Measurements from ENCODE around the gene RYK. TPM values are rescaled to one million over a fixed set of nuclear protein-coding genes. Genes with fewer than 3 reads are reported as not detected.
"Not testable (repeated sequence)": the region's sequence is repeated elsewhere in the genome, so short reads cannot be mapped to it uniquely, and the experiment has no call there.

RYK gene
- total RNA-seq, 2 donors from 2014 or later = 42.9 to 44.9 TPM

DNA sequence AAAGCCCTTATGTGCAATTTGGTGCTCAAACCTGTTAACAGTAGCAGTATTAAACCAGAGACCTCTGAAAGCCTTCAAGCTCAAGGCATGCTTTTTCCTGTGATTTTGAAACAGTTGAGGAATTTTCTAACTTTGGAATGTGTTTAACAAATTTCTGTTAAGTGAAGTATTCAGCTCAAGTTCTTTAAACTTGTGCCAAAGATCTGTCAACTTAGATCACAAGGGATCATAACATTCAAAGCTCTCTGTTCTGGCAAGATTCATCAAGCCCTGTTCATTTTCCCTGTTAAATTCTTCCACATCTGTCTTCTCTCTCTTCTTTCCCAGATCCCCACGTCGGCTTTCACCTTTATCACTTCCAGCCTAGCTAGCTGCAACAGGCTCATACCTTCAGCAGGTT, 28.8 kb upstream of the RYK start:
- Mint-ChIP-seq H3K4me1 (no peaks in the 10 kb centered on the region), H3K27me3 (peaks cover 21% of the 10 kb centered on the region), H3K36me3 (ENCODE audit: low read depth) (peaks cover 2% of the 10 kb centered on the region), H3K4me3 (no peak overlapping the region), H3K27ac (no peak overlapping the region)
- H3K9me3 ChIP-seq (ENCODE audit: control insufficient read depth, low read length, poor library complexity, severe bottlenecking) = no peaks in the 10 kb centered on the region
- ATAC-seq (no peak), DNase-seq (no peak)

DNA sequence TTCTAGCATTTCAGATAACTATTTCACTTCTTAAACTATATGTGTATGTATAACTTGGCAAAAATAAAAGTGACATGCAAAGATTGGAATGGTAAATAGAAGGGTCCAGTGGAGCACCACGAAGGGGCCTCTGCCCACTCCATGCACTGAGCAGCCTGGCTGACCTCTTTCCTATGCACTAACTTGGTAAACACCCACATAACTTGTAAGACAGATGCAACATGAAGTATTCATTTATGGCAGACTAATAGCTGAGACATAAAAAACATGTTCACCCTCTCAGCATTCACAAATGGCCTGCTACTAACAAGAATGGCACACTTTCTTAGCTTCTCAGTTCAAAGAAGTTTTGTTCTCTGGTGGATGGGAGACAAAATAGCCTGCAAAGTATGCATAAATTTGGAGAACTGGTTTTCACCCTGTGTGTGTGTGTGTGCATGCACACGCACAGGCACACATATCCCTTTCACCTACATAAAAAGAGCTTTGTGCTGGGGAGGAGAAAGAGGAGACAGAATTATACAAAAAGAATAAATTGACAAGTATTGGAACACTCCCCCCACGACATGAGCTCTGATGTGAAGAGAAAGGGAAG, 26.5 kb upstream of the RYK start:
- no peak overlapping the region for H3K27ac Mint-ChIP-seq
- ATAC-seq (no peak), DNase-seq (no peak)
- H3K4me1 Mint-ChIP-seq = no peaks in the 10 kb centered on the region
- no peaks in the 10 kb centered on the region for H3K9me3 ChIP-seq (ENCODE audit: control insufficient read depth, low read length, poor library complexity, severe bottlenecking)
- no peak overlapping the region for H3K4me3 Mint-ChIP-seq
- H3K36me3 Mint-ChIP-seq (ENCODE audit: low read depth) = peaks cover 4% of the 10 kb centered on the region
- peaks cover 41% of the 10 kb centered on the region for H3K27me3 Mint-ChIP-seq

- H3K4me1 Mint-ChIP-seq = no peaks in the 10 kb centered on the region
- H3K9me3 ChIP-seq (ENCODE audit: control insufficient read depth, low read length, poor library complexity, severe bottlenecking) = no peaks in the 10 kb centered on the region
- DNase-seq (no peak), ATAC-seq (no peak)
- peaks cover 4% of the 10 kb centered on the region for H3K36me3 Mint-ChIP-seq (ENCODE audit: low read depth)
- H3K4me3 Mint-ChIP-seq = no peak overlapping the region
- no peak overlapping the region for H3K27ac Mint-ChIP-seq
- peaks cover 50% of the 10 kb centered on the region for H3K27me3 Mint-ChIP-seq
Measured at GRCh38 chr3:134276086-134276485, 25.4 kb upstream of the RYK start.

DNA sequence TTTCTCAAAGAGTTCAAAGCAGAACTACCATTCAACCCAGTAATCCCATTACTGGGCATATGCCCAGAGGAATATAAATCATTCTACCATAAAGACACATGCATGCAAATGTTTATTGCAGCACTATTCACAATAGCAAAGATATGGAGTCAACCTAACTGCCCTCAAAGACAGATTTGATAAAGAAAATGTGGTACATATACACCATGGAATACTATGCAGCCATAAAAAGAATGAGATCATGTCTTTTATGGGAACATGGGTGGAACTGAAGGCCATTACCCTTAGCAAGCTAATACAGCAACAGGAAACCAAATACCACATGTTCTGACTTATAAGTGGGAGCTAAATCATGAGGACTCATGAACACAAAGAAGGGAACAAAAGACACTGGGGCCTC, 24.5 kb upstream of the RYK start:
- not testable (repeated sequence) for H3K9me3 ChIP-seq (ENCODE audit: control insufficient read depth, low read length, poor library complexity, severe bottlenecking); ATAC-seq; H3K36me3 Mint-ChIP-seq (ENCODE audit: low read depth); H3K4me1 Mint-ChIP-seq; DNase-seq; H3K4me3 Mint-ChIP-seq; H3K27ac Mint-ChIP-seq
- peaks cover 51% of the 10 kb centered on the region for H3K27me3 Mint-ChIP-seq

- H3K9me3 ChIP-seq (ENCODE audit: control insufficient read depth, low read length, poor library complexity, severe bottlenecking) = no peaks in the 10 kb centered on the region
- H3K4me3 Mint-ChIP-seq = no peak overlapping the region
- no peak overlapping the region for H3K27ac Mint-ChIP-seq
- H3K4me1 Mint-ChIP-seq = no peaks in the 10 kb centered on the region
- H3K36me3 Mint-ChIP-seq (ENCODE audit: low read depth) = peaks cover 4% of the 10 kb centered on the region
- no peak for DNase-seq
- H3K27me3 Mint-ChIP-seq = peaks cover 47% of the 10 kb centered on the region
- ATAC-seq = no peak
Measured at GRCh38 chr3:134274571-134274970, 23.9 kb upstream of the RYK start.

- H3K4me3 Mint-ChIP-seq = no peak overlapping the region
- DNase-seq (no peak), ATAC-seq (no peak)
- H3K27me3 Mint-ChIP-seq = peaks cover 62% of the 10 kb centered on the region
- H3K9me3 ChIP-seq (ENCODE audit: control insufficient read depth, low read length, poor library complexity, severe bottlenecking) = no peaks in the 10 kb centered on the region
- no peak overlapping the region for H3K27ac Mint-ChIP-seq
- peaks cover under 1% of the 10 kb centered on the region for H3K36me3 Mint-ChIP-seq (ENCODE audit: low read depth)
- peaks cover 5% of the 10 kb centered on the region for H3K4me1 Mint-ChIP-seq
Measured at GRCh38 chr3:134267996-134268395, 17.3 kb upstream of the RYK start.

DNA sequence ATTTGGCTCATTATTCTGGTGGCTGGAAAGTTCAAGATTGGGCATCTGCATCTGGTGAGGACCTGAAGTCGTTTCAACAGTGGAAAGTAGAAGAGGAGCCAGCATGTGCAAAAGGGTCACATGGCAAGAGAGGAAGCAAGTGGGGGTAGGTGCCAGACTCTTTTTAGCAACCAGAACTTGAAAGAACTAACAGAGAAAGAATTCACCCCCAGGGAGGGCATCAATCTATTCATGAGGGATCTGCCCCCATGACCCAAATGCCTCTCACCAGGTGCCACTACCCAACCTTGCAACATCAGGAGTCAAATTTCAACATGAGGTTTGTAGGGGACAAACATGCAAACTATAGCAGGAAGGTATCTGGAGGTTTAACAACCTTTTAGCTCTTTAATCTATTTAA, 10.3 kb upstream of the RYK start:
- no peak for ATAC-seq
- H3K4me3 Mint-ChIP-seq = no peak overlapping the region

GRCh38 chr3:134258761-134259347, 8.2 kb upstream of the RYK start:
- no peak overlapping the region for H3K4me3 Mint-ChIP-seq
- no peaks in the 10 kb centered on the region for H3K9me3 ChIP-seq (ENCODE audit: control insufficient read depth, low read length, poor library complexity, severe bottlenecking)
- H3K27me3 Mint-ChIP-seq = peaks cover 32% of the 10 kb centered on the region
- peaks cover 11% of the 10 kb centered on the region for H3K4me1 Mint-ChIP-seq
- H3K36me3 Mint-ChIP-seq (ENCODE audit: low read depth) = no peaks in the 10 kb centered on the region
- DNase-seq (no peak), ATAC-seq (no peak)
- no peak overlapping the region for H3K27ac Mint-ChIP-seq

More for the DNA sequence above, 10.3 kb upstream of the RYK start:
- no peak for DNase-seq
- no peaks in the 10 kb centered on the region for H3K9me3 ChIP-seq (ENCODE audit: control insufficient read depth, low read length, poor library complexity, severe bottlenecking)
- no peaks in the 10 kb centered on the region for H3K36me3 Mint-ChIP-seq (ENCODE audit: low read depth)
- H3K4me1 Mint-ChIP-seq = peaks cover 14% of the 10 kb centered on the region
- H3K27ac Mint-ChIP-seq = no peak overlapping the region
- peaks cover 51% of the 10 kb centered on the region for H3K27me3 Mint-ChIP-seq

DNA sequence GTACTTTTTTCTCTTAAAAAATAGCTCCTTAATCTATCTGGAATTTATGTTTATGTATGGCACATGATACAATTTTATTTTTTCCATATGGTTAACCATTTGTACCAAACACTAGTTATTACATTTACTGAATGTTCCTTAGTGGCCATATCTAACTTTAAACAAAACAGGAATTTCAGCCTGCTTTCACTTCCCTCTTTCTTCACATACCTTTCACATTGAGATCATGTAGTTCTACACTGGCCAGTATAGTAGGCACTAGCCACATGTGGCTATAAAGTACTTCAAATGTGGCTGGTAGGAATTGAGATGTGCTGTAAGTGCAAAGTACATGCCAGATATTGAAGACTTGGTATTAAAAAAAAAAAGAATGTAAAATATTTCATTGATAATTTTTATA, 4.7 kb upstream of the RYK start:
- peaks cover 2% of the 10 kb centered on the region for H3K36me3 Mint-ChIP-seq (ENCODE audit: low read depth)
- no peak overlapping the region for H3K4me3 Mint-ChIP-seq
- no peak for ATAC-seq
- H3K9me3 ChIP-seq (ENCODE audit: control insufficient read depth, low read length, poor library complexity, severe bottlenecking) = no peaks in the 10 kb centered on the region
- DNase-seq = no peak
- peaks cover 22% of the 10 kb centered on the region for H3K4me1 Mint-ChIP-seq
- H3K27ac Mint-ChIP-seq = no peak overlapping the region
- peaks cover 8% of the 10 kb centered on the region for H3K27me3 Mint-ChIP-seq

- H3K4me3 Mint-ChIP-seq = peak overlapping the region; percentile 37
- H3K4me1 Mint-ChIP-seq = peaks cover 30% of the 10 kb centered on the region
- no peak for DNase-seq
- H3K36me3 Mint-ChIP-seq (ENCODE audit: low read depth) = peaks cover 4% of the 10 kb centered on the region
- H3K27ac Mint-ChIP-seq = no peak overlapping the region
- H3K27me3 Mint-ChIP-seq = peaks cover 2% of the 10 kb centered on the region
- no peaks in the 10 kb centered on the region for H3K9me3 ChIP-seq (ENCODE audit: control insufficient read depth, low read length, poor library complexity, severe bottlenecking)
- no peak for ATAC-seq
Measured at GRCh38 chr3:134253475-134254226, 3.0 kb upstream of the RYK start.

DNA sequence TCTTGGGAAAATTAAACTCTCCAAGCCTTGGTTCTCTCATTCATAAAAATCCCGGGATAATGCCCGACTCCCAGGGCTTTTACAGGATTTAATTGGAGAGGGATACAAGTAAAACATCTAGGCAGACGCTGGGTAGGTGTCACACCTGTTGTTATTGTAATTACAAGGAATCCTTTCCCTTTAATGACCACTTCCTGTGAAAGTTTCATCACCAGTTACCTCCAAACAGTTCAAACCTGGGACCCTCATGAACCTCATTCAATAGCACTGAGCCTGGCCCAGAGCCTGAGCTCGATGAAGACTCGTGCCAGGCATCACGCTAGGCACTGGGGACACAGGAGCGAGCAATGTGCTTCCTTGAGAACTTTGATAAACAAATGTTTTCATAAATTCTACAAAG, 2.1 kb upstream of the RYK start:
- DNase-seq (no peak), ATAC-seq (no peak)
- H3K36me3 Mint-ChIP-seq (ENCODE audit: low read depth) = peaks cover 4% of the 10 kb centered on the region
- H3K27me3 Mint-ChIP-seq = no peaks in the 10 kb centered on the region
- no peak overlapping the region for H3K27ac Mint-ChIP-seq
- peaks cover 38% of the 10 kb centered on the region for H3K4me1 Mint-ChIP-seq
- H3K9me3 ChIP-seq (ENCODE audit: control insufficient read depth, low read length, poor library complexity, severe bottlenecking) = no peaks in the 10 kb centered on the region
- no peak overlapping the region for H3K4me3 Mint-ChIP-seq

GRCh38 chr3:134251731-134252391, 1.2 kb upstream of the RYK start:
- Mint-ChIP-seq H3K4me3 (peak overlapping the region; percentile 78), H3K27ac (peak overlapping the region; percentile 90), H3K4me1 (peaks cover 38% of the 10 kb centered on the region), H3K36me3 (ENCODE audit: low read depth) (peaks cover 4% of the 10 kb centered on the region), H3K27me3 (no peaks in the 10 kb centered on the region)
- ATAC-seq = no peak
- DNase-seq = no peak
- no peaks in the 10 kb centered on the region for H3K9me3 ChIP-seq (ENCODE audit: control insufficient read depth, low read length, poor library complexity, severe bottlenecking)

GRCh38 chr3:134249935-134250716, 533 bp downstream of the RYK start:
- H3K4me3 Mint-ChIP-seq = peak overlapping the region; percentile 98
- peak overlapping the region; percentile 93 for H3K27ac Mint-ChIP-seq
- peak; percentile 19 to 33 (median 33) for DNase-seq
- H3K36me3 Mint-ChIP-seq (ENCODE audit: low read depth) = peaks cover 4% of the 10 kb centered on the region
- no peaks in the 10 kb centered on the region for H3K27me3 Mint-ChIP-seq
- ATAC-seq = peak; percentile 63
- H3K4me1 Mint-ChIP-seq = peaks cover 39% of the 10 kb centered on the region
- no peaks in the 10 kb centered on the region for H3K9me3 ChIP-seq (ENCODE audit: control insufficient read depth, low read length, poor library complexity, severe bottlenecking)

All from T-helper 17 cell (primary cell).